A549 (cell line): ENCODE data around the gene HOXB5. TPM values are rescaled to one million over a fixed set of nuclear protein-coding genes. Genes with fewer than 3 reads are reported as not detected.
A peak's percentile ranks its signal among the peaks of the same experiment; 100 is the strongest.

Source experiments
- ATOH8 ChIP-seq: fragments of 250-450 bp; sonication (Bioruptor Pico); IDR thresholded peaks from 2 replicates; pipeline ENCODE4 v1.5.0; 2020; ENCODE audit warnings: low read depth, mild to moderate bottlenecking, moderate library complexity
- BHLHE40 ChIP-seq: IDR thresholded peaks from 2 replicates; pipeline ENCODE4 v1.6.1; 2012; ENCODE audit warnings: low read depth, low read length, inconsistent platforms
- CEBPB ChIP-seq, 2 experiments: fragments of >200 bp in 1 of 2; sonication (Bioruptor Twin) in 1 of 2; formaldehyde crosslinking in 1 of 2; IDR thresholded peaks; 2 replicates each; pipeline ENCODE4 v1.6.1; 2012 to 2016
- CTCF ChIP-seq: fragments of >200 bp; sonication (Bioruptor Twin); formaldehyde crosslinking; IDR thresholded peaks from 3 replicates; pipeline ENCODE4 v1.5.1; 2016
- EHF ChIP-seq: fragments of 250-450 bp; sonication (Bioruptor Pico); IDR thresholded peaks from 2 replicates; pipeline ENCODE4 v1.5.0; 2020; ENCODE audit warnings: mild to moderate bottlenecking
- ELK1 ChIP-seq: fragments of 150-350 bp; IDR thresholded peaks from 2 replicates; pipeline ENCODE4 v1.6.1; 2014; ENCODE audit warnings: low read depth, mild to moderate bottlenecking, low read length
- ESRRA ChIP-seq: fragments of 150-350 bp; IDR thresholded peaks from 2 replicates; pipeline ENCODE4 v1.6.1; 2014; ENCODE audit warnings: mild to moderate bottlenecking, low read length, borderline replicate concordance
- FOSB ChIP-seq: fragments of 250-450 bp; sonication (Bioruptor Pico); IDR thresholded peaks from 2 replicates; pipeline ENCODE4 v1.5.0; 2020; ENCODE audit warnings: mild to moderate bottlenecking, moderate library complexity
- FOSL2 ChIP-seq, 2 experiments: fragments of 450-650 bp in 1 of 2; fragments of >200 bp in 1 of 2; sonication (Bioruptor Twin) in 1 of 2; formaldehyde crosslinking; IDR thresholded peaks; 2 replicates each; pipeline versions ENCODE4 v1.5.0 to v1.6.1; 2016 to 2020; ENCODE audit warnings: mild to moderate bottlenecking in 1 of 2, moderate library complexity in 1 of 2
- GATA3 ChIP-seq: IDR thresholded peaks from 2 replicates; pipeline ENCODE4 v1.6.1; 2012; ENCODE audit warnings: borderline replicate concordance
- HDAC2 ChIP-seq: fragments of 200-600 bp; sonication (generic); IDR thresholded peaks from 2 replicates; pipeline ENCODE4 v1.6.1; 2016
- HES2 ChIP-seq: fragments of >200 bp; sonication (Bioruptor Twin); formaldehyde crosslinking; IDR thresholded peaks from 2 replicates; pipeline ENCODE4 v1.6.1; 2016
- HMGXB4 ChIP-seq: fragments of 250-450 bp; sonication (Bioruptor Pico); IDR thresholded peaks from 2 replicates; pipeline ENCODE4 v1.5.0; 2021; ENCODE audit warnings: mild to moderate bottlenecking, moderate library complexity, borderline replicate concordance
- HOXA7 ChIP-seq: fragments of 250-450 bp; sonication (Bioruptor Pico); IDR thresholded peaks from 2 replicates; pipeline ENCODE4 v1.5.0; 2020; ENCODE audit warnings: mild to moderate bottlenecking, moderate library complexity
- HOXB13 ChIP-seq: fragments of 250-450 bp; sonication (Bioruptor Pico); IDR thresholded peaks from 2 replicates; pipeline ENCODE4 v1.5.0; 2020; ENCODE audit warnings: low read depth, mild to moderate bottlenecking, moderate library complexity
- HOXB5 ChIP-seq: fragments of 250-450 bp; sonication (Bioruptor Pico); IDR thresholded peaks from 2 replicates; pipeline ENCODE4 v1.5.0; 2020; ENCODE audit warnings: mild to moderate bottlenecking, moderate library complexity
- JUN ChIP-seq, 2 experiments: fragments of >200 bp; sonication (Bioruptor Twin); formaldehyde crosslinking; IDR thresholded peaks; 2 replicates in 1 of 2; 3 replicates in 1 of 2; pipeline ENCODE4 v1.6.1; 2016 to 2017
- KDM1A ChIP-seq: fragments of 200-600 bp; sonication (generic); IDR thresholded peaks from 2 replicates; pipeline ENCODE4 v1.6.1; 2016; ENCODE audit warnings: low read depth, mild to moderate bottlenecking
- KDM5A ChIP-seq: fragments of 200-600 bp; sonication (generic); IDR thresholded peaks from 2 replicates; pipeline ENCODE4 v1.6.1; 2016; ENCODE audit warnings: antibody characterized with exemption, mild to moderate bottlenecking
- MAZ ChIP-seq: fragments of 150-350 bp; IDR thresholded peaks from 2 replicates; pipeline ENCODE4 v1.6.1; 2014; ENCODE audit warnings: antibody characterized with exemption, low read depth, low read length, borderline replicate concordance
- MYC ChIP-seq: IDR thresholded peaks from 2 replicates; pipeline ENCODE4 v1.6.1; 2012; ENCODE audit warnings: mild to moderate bottlenecking, inconsistent platforms, low read length, improper control_type of control experiment, borderline replicate concordance
- NFE2L2 ChIP-seq: fragments of 150-350 bp; conservative IDR thresholded peaks from 2 replicates; pipeline ENCODE4 v1.6.1; 2014; ENCODE audit warnings: low read length
- NPAS2 ChIP-seq: fragments of 250-450 bp; sonication (Bioruptor Pico); IDR thresholded peaks from 2 replicates; pipeline ENCODE4 v1.8.0; 2022; ENCODE audit warnings: mild to moderate bottlenecking, moderate library complexity, borderline replicate concordance
- NR3C1 ChIP-seq: fragments of >200 bp; sonication (Bioruptor Twin); formaldehyde crosslinking; IDR thresholded peaks from 3 replicates; pipeline ENCODE4 v1.6.1; 2017
- PBX3 ChIP-seq: IDR thresholded peaks from 2 replicates; pipeline ENCODE4 v1.6.1; 2012
- PHF8 ChIP-seq: fragments of 200-600 bp; sonication (generic); IDR thresholded peaks from 2 replicates; pipeline ENCODE4 v1.6.1; 2016; ENCODE audit warnings: low read depth, mild to moderate bottlenecking, antibody characterized with exemption, moderate library complexity, borderline replicate concordance
- POLR2AphosphoS2 ChIP-seq: conservative IDR thresholded peaks from 2 replicates; pipeline ENCODE4 v1.6.1; 2012; ENCODE audit warnings: low read length, improper control_type of control experiment, inconsistent platforms
- RAD21 ChIP-seq, 2 experiments: fragments of >200 bp in 1 of 2; sonication (Bioruptor Twin) in 1 of 2; formaldehyde crosslinking in 1 of 2; IDR thresholded peaks in 1 of 2; conservative IDR thresholded peaks in 1 of 2; 2 replicates in 1 of 2; 3 replicates in 1 of 2; pipeline ENCODE4 v1.6.1; 2012 to 2018; ENCODE audit warnings: inconsistent platforms in 1 of 2
- RARB ChIP-seq: fragments of 250-450 bp; sonication (Bioruptor Pico); IDR thresholded peaks from 2 replicates; pipeline ENCODE4 v1.8.0; 2021; ENCODE audit warnings: mild to moderate bottlenecking, moderate library complexity
- SREBF2 ChIP-seq: fragments of 450-650 bp; IDR thresholded peaks from 2 replicates; pipeline ENCODE4 v1.6.1; 2014; ENCODE audit warnings: mild to moderate bottlenecking, moderate library complexity
- TP53 ChIP-seq: fragments of 250-450 bp; sonication (Bioruptor Pico); IDR thresholded peaks from 2 replicates; pipeline ENCODE4 v1.5.0; 2021; ENCODE audit warnings: mild to moderate bottlenecking, moderate library complexity
- USF2 ChIP-seq: fragments of 450-650 bp; IDR thresholded peaks from 2 replicates; pipeline ENCODE4 v1.6.1; 2014; ENCODE audit warnings: antibody characterized with exemption
- ZNF302 ChIP-seq: fragments of 250-450 bp; sonication (Bioruptor Pico); IDR thresholded peaks from 2 replicates; pipeline ENCODE4 v1.9.0; 2021; ENCODE audit warnings: inconsistent platforms, mild to moderate bottlenecking, moderate library complexity
- ZSCAN20 ChIP-seq: fragments of 250-450 bp; sonication (Bioruptor Pico); IDR thresholded peaks from 2 replicates; pipeline ENCODE4 v1.8.0; 2022; ENCODE audit warnings: mild to moderate bottlenecking, moderate library complexity
- polyA plus RNA-seq, 4 experiments: library from polyadenylated mRNA; depleted of rRNA in 3 of 4; stranded (reverse); fragments of >200 nt; fragmentation: RNase III in 1 of 4; extraction: RNeasy Plus Mini Kit Qiagen cat#74134 plus additional on column Dnase treatment in 1 of 4; gene quantifications; 2 replicates in 3 of 4; 3 replicates in 1 of 4; pipeline ENCODE4 v1.2.3, GENCODE V29; 2011 to 2017

Gene HOXB5
- polyA plus RNA-seq, 2 of the 4 experiments (the other 2 are of a cell fraction): 2.5 to 3.0 TPM

GRCh38 chr17:48610282-48611211 is 17.0 kb upstream of the HOXB5 start, which contains the start of gene HOXB7 (continued):
- no peak for TF ChIP-seq ELK1
- TF ChIP-seq CEBPB (IDR thresholded peaks at IDR 0.05): no peak
- TF ChIP-seq EHF (CRISPR knock-in tag): no peak; the same call in 1 of the 2 replicates
- TF ChIP-seq PBX3: no peak
- TF ChIP-seq BHLHE40: no peak
- no peak for TF ChIP-seq CTCF
- no peak for TF ChIP-seq HOXB13 (CRISPR knock-in tag)
- no peak for TF ChIP-seq ZSCAN20 (CRISPR knock-in tag)
- TF ChIP-seq TP53 (CRISPR knock-in tag): no peak
- TF ChIP-seq SREBF2: no peak
- TF ChIP-seq NFE2L2: no peak
- peak; percentile 16; the same call in 1 of the 2 replicates for TF ChIP-seq HOXB5
- no peak for TF ChIP-seq ESRRA
- no peak for TF ChIP-seq HES2
- no peak for TF ChIP-seq RARB
- TF ChIP-seq POLR2AphosphoS2: no peak
- no peak for TF ChIP-seq HOXA7 (CRISPR knock-in tag)
- TF ChIP-seq JUN (IDR thresholded peaks at IDR 0.05): peak; percentile 45 to 68
- no peak for TF ChIP-seq KDM1A
- no peak for TF ChIP-seq FOSL2 (IDR thresholded peaks at IDR 0.05)
- no peak for TF ChIP-seq FOSL2 (CRISPR knock-in tag; IDR thresholded peaks at IDR 0.05)
- no peak for TF ChIP-seq FOSB (CRISPR knock-in tag)
- peak; percentile 70; the same call in 1 of the 2 replicates for TF ChIP-seq PHF8
- no peak for TF ChIP-seq ZNF302 (CRISPR knock-in tag)
- no peak; the same call in 1 of the 2 replicates for TF ChIP-seq MYC
- TF ChIP-seq MAZ: no peak
- TF ChIP-seq NR3C1: no peak
- TF ChIP-seq HMGXB4 (CRISPR knock-in tag): peak; percentile 83; the same call in 1 of the 2 replicates
- TF ChIP-seq RAD21 (conservative IDR thresholded peaks at IDR 0.05 in 1 of 2, IDR thresholded peaks at IDR 0.05 in 1 of 2): no peak
- TF ChIP-seq ATOH8 (CRISPR knock-in tag): no peak
- TF ChIP-seq HDAC2: peak; percentile 73; the same call in 1 of the 2 replicates
- peak; percentile 100 for TF ChIP-seq USF2
- TF ChIP-seq GATA3: no peak
- no peak; the same call in 1 of the 2 replicates for TF ChIP-seq NPAS2
- TF ChIP-seq KDM5A: no peak
